IPS-18c (cell line): ENCODE measurements around the gene JAZF1.
"Not testable (repeated sequence)": the region's sequence is repeated elsewhere in the genome, so short reads cannot be mapped to it uniquely, and the experiment has no call there.

Experiments used
- H3K4me3 ChIP-seq: 2 replicates; pipeline ENCODE4 v1.7.0; 2013; ENCODE audit warnings: low read depth, mild to moderate bottlenecking, low read length, moderate library complexity; ENCODE audit not compliant: insufficient read depth
- H3K9me3 ChIP-seq: one replicate; pipeline ENCODE4 v1.6.1; 2013; ENCODE audit warnings: mild to moderate bottlenecking, low read length, moderate library complexity; ENCODE audit not compliant: control insufficient read depth, insufficient read depth

JAZF1 gene

GRCh38 chr7:28026237-28026636 lies 154.4 kb downstream of the JAZF1 start:
- H3K4me3 ChIP-seq = no peak overlapping the region
- H3K9me3 ChIP-seq = no peaks in the 10 kb centered on the region

DNA sequence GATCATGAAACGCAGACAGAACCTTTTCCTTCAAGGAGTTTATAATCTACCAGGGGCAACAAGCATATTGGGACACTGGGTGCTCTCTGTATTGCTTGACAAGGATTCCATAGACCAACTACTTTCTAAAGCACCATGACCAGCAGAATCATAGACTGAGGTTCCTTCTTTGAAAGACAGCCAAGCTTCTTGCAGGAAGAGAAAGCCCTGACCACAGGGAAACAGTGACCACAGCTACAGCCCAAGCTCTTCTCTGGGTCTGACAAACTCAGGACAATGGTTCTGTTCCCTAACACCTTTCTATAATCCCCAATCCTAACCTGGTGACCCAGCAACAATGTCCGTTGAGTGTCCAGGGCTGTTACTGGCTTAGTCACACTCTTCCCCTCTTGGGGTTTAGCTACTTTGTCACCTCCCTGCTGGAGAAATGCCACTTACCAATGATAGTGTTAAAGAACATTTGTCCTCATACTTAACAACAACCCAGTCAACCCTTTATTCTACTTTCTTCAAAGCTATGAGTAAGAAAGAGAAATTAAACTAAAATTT lies 155.7 kb downstream of the JAZF1 start:
- Histone ChIP-seq H3K4me3 (no peak overlapping the region), H3K9me3 (no peaks in the 10 kb centered on the region)

DNA sequence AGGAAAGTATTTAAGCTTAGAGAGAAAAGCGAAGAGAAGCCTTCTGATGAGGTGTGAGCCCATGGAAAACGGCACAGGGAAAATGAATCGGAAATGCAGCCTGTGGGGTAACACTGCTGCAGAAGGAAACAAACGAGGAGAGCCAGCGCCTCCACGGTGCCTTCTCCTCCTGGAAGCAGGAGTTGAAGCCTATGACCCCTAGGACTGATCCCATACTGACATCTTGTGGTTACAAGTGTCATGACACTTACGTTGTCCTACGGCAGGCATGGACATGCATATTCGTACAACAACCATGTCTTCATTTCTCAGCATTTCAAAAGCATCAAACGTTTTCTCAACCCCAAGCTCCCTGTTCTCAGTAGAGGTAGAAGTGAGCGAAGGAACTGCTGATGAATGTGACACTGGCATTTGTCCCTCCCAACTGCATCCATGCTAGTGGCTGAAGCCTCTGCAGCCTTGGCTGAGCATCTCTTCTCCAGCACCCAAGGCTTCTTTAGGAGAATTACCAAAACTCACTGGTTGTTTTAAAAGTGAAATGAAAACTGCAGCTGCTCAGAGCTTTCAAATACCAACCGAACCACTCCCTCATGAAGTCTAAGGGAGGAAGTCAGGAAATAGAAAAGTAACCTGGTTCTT lies 160.2 kb downstream of the JAZF1 start:
- H3K4me3 ChIP-seq = no peak overlapping the region
- no peaks in the 10 kb centered on the region for H3K9me3 ChIP-seq

DNA sequence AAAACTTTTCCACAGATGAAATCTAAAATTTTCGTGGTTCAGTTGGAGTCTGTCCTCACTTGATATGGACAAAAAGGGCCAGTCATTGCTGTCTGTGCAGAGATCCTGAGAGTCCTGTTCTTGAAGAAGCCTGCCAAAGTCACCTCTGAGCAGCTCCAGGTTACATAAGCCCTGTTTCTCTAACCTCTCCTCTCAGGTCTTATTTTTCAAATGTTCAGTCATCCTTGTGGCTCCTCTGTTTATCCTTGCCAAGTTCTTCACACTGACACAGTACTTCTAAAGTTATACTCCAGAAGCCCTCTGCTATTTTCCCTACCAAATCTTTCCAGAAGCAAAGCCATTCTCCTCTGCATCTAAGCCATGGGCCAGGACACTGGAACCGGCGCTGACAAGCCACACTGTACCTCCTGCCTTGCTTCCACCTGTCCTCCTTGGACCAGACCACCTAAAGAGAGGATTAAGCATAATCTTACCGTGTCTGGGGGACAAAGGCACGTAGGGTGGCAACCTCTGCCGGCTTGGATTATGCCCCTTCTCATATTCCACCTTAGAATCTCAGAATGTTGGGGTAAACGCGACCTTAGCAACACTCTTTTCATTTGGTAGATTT lies 161.6 kb downstream of the JAZF1 start:
- H3K9me3 ChIP-seq = no peaks in the 10 kb centered on the region
- H3K4me3 ChIP-seq = no peak overlapping the region

GRCh38 chr7:28018446-28018845 lies 162.1 kb downstream of the JAZF1 start:
- H3K4me3 ChIP-seq = no peak overlapping the region
- no peaks in the 10 kb centered on the region for H3K9me3 ChIP-seq

DNA sequence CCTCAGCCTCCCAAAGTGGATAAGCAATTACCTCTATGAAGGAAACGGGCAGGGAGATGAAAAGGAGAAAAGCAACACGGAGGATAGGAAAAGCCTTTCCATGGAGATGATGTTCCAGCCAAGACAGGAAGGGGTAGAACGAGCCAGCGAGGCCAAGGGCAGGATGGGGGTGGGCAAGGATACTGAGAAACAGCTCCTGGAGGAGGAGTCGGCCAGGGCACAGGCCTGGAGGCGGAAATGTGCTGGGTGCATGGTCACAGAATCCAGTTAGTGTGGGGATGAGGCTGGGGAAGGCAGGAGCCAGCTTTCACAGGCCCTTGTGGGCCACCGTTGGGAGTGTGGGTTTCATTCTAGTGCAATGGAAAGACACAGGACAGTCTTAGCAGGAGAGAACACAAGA lies 162.6 kb downstream of the JAZF1 start:
- H3K9me3 ChIP-seq = no peaks in the 10 kb centered on the region

DNA sequence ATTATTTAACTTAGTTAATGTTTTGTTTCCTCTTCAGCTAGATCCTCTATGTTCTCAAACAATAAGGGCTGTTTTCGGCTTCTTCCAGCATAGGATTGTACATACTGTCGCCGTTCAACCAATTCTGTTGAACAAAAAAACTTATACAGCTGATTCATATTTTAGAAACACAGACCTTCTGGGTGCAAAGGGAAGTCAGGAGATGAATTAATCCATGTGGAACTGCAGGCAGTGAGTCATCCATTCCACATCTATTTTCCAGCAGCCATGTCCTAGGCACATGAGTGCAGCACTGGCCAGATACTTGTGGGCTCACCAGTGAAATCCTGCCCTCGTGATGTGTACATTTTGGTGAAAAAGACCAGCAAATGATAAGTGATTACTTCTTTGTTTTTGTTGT lies 163.2 kb downstream of the JAZF1 start:
- Histone ChIP-seq H3K9me3 (no peaks in the 10 kb centered on the region), H3K4me3 (no peak overlapping the region)

More for the DNA sequence above, 162.6 kb downstream of the JAZF1 start:
- no peak overlapping the region for H3K4me3 ChIP-seq

- Histone ChIP-seq H3K9me3 (no peaks in the 10 kb centered on the region), H3K4me3 (no peak overlapping the region)
Observed at GRCh38 chr7:28016297-28016696, 164.3 kb downstream of the JAZF1 start.

- Histone ChIP-seq H3K9me3 (no peaks in the 10 kb centered on the region), H3K4me3 (no peak overlapping the region)
Observed at GRCh38 chr7:28015169-28015568, 165.4 kb downstream of the JAZF1 start.

DNA sequence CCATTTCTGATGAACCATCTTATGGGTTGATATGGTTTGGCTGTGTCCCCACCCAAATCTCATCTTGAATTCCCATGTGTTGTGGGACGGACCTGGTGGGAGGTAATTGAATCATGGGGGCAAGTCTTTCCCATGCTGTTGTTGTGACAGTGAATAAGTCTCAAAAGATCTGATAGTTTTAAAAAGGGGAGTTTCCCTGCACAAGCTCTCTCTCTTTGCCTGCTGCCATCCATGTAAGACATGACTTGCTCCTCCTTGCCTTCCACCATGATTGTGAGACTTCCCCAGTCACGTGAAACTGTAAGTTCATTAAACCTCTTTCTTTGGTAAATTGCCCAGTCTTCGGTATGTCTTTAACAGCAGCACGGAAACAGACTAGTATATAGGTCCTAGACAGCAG lies 166.3 kb downstream of the JAZF1 start:
- not testable (repeated sequence) for H3K4me3 ChIP-seq, H3K9me3 ChIP-seq

- Histone ChIP-seq H3K9me3 (no peaks in the 10 kb centered on the region), H3K4me3 (no peak overlapping the region)
Observed at GRCh38 chr7:28013441-28013840, 167.2 kb downstream of the JAZF1 start.

- no peak overlapping the region for H3K4me3 ChIP-seq
Observed at GRCh38 chr7:28013019-28013418, 167.6 kb downstream of the JAZF1 start.

DNA sequence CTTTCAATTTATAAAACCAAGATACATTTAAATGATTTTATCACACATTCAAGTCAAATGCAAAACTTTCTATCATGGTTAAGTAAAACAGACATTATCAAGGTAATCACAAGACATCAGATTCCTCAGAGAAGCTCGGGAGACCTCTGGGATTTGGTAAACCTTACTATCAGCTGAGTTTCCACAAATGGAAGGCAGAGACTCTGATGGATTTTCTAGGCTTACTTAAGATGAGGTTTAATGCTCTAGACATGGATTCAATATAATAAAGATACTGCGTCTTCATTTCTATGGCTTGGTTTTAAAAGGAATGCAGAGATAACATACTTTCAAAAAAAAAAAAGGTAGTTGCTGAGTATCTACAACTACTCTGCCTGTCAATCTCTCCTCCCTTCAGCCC lies 171.7 kb downstream of the JAZF1 start:
- no peaks in the 10 kb centered on the region for H3K9me3 ChIP-seq

More at GRCh38 chr7:28013019-28013418, 167.6 kb downstream of the JAZF1 start:
- H3K9me3 ChIP-seq = no peaks in the 10 kb centered on the region

DNA sequence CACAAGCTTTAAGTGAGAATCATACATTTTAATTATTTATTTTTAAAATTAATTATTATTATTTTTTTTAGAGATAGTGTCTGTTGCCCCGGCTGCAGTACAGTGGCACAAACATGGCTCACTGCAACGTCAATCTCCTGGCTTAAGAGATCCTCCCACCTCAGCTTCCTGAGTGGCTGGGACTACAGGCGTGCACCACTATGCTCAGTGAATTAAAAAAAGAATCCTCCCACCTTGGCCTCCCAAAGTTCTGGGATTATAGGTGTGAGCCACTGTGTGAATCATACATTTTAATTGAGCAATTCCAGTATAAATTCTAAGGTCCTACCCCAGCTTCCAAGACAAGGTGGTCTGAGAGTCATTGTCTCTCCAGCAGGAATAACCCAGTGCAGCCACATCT lies 172.4 kb downstream of the JAZF1 start:
- Histone ChIP-seq H3K9me3 (no peaks in the 10 kb centered on the region), H3K4me3 (no peak overlapping the region)

More for the DNA sequence above, 171.7 kb downstream of the JAZF1 start:
- no peak overlapping the region for H3K4me3 ChIP-seq

- H3K9me3 ChIP-seq = no peaks in the 10 kb centered on the region
- no peak overlapping the region for H3K4me3 ChIP-seq
Observed at GRCh38 chr7:28006491-28006890, 174.1 kb downstream of the JAZF1 start.

- Histone ChIP-seq H3K4me3 (no peak overlapping the region), H3K9me3 (no peaks in the 10 kb centered on the region)
Observed at GRCh38 chr7:28005847-28006231, 174.8 kb downstream of the JAZF1 start.

- no peaks in the 10 kb centered on the region for H3K9me3 ChIP-seq
- H3K4me3 ChIP-seq = no peak overlapping the region
Observed at GRCh38 chr7:28005075-28005846, 175.3 kb downstream of the JAZF1 start.

DNA sequence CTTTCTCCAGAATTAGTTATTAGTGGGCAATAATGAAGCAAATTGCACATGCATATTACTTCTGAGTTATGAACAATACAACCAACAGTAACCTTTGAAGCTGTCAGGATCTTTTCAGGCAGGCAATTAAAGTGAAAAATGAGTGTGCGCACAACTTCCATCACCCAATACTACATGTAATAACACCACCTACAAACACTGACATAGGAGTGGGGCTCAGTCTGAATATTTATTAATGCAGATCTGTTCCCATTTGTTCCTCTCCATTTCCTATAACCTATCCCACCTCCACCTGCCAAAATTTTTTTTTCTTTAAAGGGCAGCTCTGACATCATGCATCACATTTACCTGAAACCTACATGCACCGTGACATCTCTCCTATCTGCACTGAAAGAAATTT lies 177.2 kb downstream of the JAZF1 start:
- no peaks in the 10 kb centered on the region for H3K9me3 ChIP-seq
- H3K4me3 ChIP-seq = no peak overlapping the region
